SK-N-SH treated with all-trans-retinoic acid at 6 μM for 48 hours (cell line): ENCODE data around the gene KLHL5.
A peak's percentile ranks its signal among the peaks of the same experiment; 100 is the strongest.

Experiments used
- ATAC-seq: fragments of 200-7000 bp; cut with Tn5 transposase; 3 replicates; pipeline ENCODE4 v1.9.1; 2020; ENCODE audit warnings: mild to moderate bottlenecking, moderate library complexity
- ARNTL ChIP-seq: fragments of 450-650 bp; formaldehyde crosslinking; IDR thresholded peaks from 2 replicates; pipeline ENCODE4 v1.5.0; 2020; ENCODE audit warnings: low read depth, mild to moderate bottlenecking, moderate library complexity, borderline replicate concordance
- BACH2 ChIP-seq: fragments of 250-450 bp; sonication (Bioruptor Pico); IDR thresholded peaks from 2 replicates; pipeline ENCODE4 v1.9.0; 2021; ENCODE audit warnings: mild to moderate bottlenecking, borderline replicate concordance
- CREB5 ChIP-seq: fragments of 250-450 bp; sonication (Bioruptor Pico); IDR thresholded peaks from 2 replicates; pipeline ENCODE4 v1.5.1; 2020; ENCODE audit warnings: low read depth, mild to moderate bottlenecking, moderate library complexity
- ESRRG ChIP-seq: fragments of 250-450 bp; sonication (Bioruptor Pico); IDR thresholded peaks from 2 replicates; pipeline ENCODE4 v1.6.1; 2021; ENCODE audit warnings: mild to moderate bottlenecking
- GLIS3 ChIP-seq: fragments of 250-450 bp; sonication (Bioruptor Pico); IDR thresholded peaks from 2 replicates; pipeline ENCODE4 v1.5.0; 2020; ENCODE audit warnings: mild to moderate bottlenecking, moderate library complexity
- ISL1 ChIP-seq: fragments of 250-450 bp; sonication (Bioruptor Pico); IDR thresholded peaks from 2 replicates; pipeline ENCODE4 v2.1.2; 2022; ENCODE audit warnings: mild to moderate bottlenecking, moderate library complexity
- OSR1 ChIP-seq: fragments of 250-450 bp; sonication (Bioruptor Pico); IDR thresholded peaks from 2 replicates; pipeline ENCODE4 v1.8.0; 2022; ENCODE audit warnings: moderate library complexity, mild to moderate bottlenecking, inconsistent platforms
- POU6F1 ChIP-seq: fragments of 250-450 bp; sonication (Bioruptor Pico); IDR thresholded peaks from 2 replicates; pipeline ENCODE4 v1.8.0; 2021; ENCODE audit warnings: low read depth, mild to moderate bottlenecking, moderate library complexity, borderline replicate concordance
- RARB ChIP-seq: fragments of 250-450 bp; sonication (Bioruptor Pico); IDR thresholded peaks from 2 replicates; pipeline ENCODE4 v1.8.0; 2021; ENCODE audit warnings: mild to moderate bottlenecking, moderate library complexity
- SNAI2 ChIP-seq: fragments of 250-450 bp; sonication (Bioruptor Pico); IDR thresholded peaks from 2 replicates; pipeline ENCODE4 v1.5.0; 2020; ENCODE audit warnings: mild to moderate bottlenecking, moderate library complexity
- TCF4 ChIP-seq: fragments of 250-450 bp; sonication (Bioruptor Pico); IDR thresholded peaks from 2 replicates; pipeline ENCODE4 v1.8.0; 2021; ENCODE audit warnings: mild to moderate bottlenecking, moderate library complexity, borderline replicate concordance
- TSHZ2 ChIP-seq: fragments of 250-450 bp; sonication (Bioruptor Pico); IDR thresholded peaks from 2 replicates; pipeline ENCODE4 v1.5.0; 2020; ENCODE audit warnings: mild to moderate bottlenecking, moderate library complexity
- ZC3H10 ChIP-seq: fragments of 250-450 bp; sonication (Bioruptor Pico); IDR thresholded peaks from 2 replicates; pipeline ENCODE4 v1.5.1; 2021; ENCODE audit warnings: mild to moderate bottlenecking, moderate library complexity
- ZFP3 ChIP-seq: fragments of 250-450 bp; sonication (Bioruptor Pico); IDR thresholded peaks from 2 replicates; pipeline ENCODE4 v1.5.0; 2020; ENCODE audit warnings: mild to moderate bottlenecking, moderate library complexity
- ZFP30 ChIP-seq: fragments of 450-650 bp; formaldehyde crosslinking; IDR thresholded peaks from 2 replicates; pipeline ENCODE4 v1.5.0; 2022; ENCODE audit warnings: mild to moderate bottlenecking, moderate library complexity
- ZNF565 ChIP-seq: fragments of 450-650 bp; formaldehyde crosslinking; conservative IDR thresholded peaks from 2 replicates; pipeline ENCODE4 v1.5.0; 2020; ENCODE audit warnings: low read depth, mild to moderate bottlenecking, moderate library complexity
- ZNF70 ChIP-seq: fragments of 450-650 bp; formaldehyde crosslinking; IDR thresholded peaks from 2 replicates; pipeline ENCODE4 v1.5.0; 2020; ENCODE audit warnings: mild to moderate bottlenecking, moderate library complexity
- ZNF8 ChIP-seq: fragments of 450-650 bp; formaldehyde crosslinking; IDR thresholded peaks from 2 replicates; pipeline ENCODE4 v1.5.0; 2020; ENCODE audit warnings: mild to moderate bottlenecking, moderate library complexity

KLHL5 gene, protein sequence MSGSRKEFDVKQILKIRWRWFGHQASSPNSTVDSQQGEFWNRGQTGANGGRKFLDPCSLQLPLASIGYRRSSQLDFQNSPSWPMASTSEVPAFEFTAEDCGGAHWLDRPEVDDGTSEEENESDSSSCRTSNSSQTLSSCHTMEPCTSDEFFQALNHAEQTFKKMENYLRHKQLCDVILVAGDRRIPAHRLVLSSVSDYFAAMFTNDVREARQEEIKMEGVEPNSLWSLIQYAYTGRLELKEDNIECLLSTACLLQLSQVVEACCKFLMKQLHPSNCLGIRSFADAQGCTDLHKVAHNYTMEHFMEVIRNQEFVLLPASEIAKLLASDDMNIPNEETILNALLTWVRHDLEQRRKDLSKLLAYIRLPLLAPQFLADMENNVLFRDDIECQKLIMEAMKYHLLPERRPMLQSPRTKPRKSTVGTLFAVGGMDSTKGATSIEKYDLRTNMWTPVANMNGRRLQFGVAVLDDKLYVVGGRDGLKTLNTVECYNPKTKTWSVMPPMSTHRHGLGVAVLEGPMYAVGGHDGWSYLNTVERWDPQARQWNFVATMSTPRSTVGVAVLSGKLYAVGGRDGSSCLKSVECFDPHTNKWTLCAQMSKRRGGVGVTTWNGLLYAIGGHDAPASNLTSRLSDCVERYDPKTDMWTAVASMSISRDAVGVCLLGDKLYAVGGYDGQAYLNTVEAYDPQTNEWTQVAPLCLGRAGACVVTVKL

GRCh38 chr4:39062094-39062769 is at the start of gene KLHL5:
KLHL5 (plus strand) TSS chr4:39062232; CDS start chr4:39062653, 421 bp downstream.
- TF ChIP-seq ARNTL (CRISPR knock-in tag) (no peak), TSHZ2 (peak; percentile 70), TCF4 (CRISPR knock-in tag) (peak; percentile 73; the same call in 1 of the 2 replicates), ZFP3 (CRISPR knock-in tag) (no peak)
- peak; percentile 98 for ATAC-seq

DNA sequence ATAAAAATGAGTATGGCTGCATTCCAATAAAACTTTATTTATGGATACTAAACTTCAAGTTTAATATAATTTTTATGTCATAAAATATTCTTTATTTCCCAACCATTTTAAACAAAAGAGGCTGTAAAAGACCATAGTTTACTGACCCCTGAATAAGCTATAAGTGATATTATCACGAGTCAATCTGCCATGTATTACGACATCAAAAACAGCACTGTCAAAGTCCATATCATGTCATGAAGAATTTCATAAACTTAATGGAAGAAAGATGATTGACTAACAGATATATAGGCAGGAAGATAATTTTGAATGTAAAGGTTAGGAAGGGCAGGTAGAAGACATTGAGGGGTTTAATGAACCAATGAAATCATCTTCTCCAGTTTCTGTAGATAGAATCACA is 48.0 kb upstream of the KLHL5 start:
- TF ChIP-seq ZFP3 (CRISPR knock-in tag) (no peak), TSHZ2 (no peak), ESRRG (CRISPR knock-in tag) (no peak), ARNTL (CRISPR knock-in tag) (no peak), ZNF565 (CRISPR knock-in tag) (no peak), POU6F1 (CRISPR knock-in tag) (no peak), ZNF8 (CRISPR knock-in tag) (no peak)
- no peak for ATAC-seq

DNA sequence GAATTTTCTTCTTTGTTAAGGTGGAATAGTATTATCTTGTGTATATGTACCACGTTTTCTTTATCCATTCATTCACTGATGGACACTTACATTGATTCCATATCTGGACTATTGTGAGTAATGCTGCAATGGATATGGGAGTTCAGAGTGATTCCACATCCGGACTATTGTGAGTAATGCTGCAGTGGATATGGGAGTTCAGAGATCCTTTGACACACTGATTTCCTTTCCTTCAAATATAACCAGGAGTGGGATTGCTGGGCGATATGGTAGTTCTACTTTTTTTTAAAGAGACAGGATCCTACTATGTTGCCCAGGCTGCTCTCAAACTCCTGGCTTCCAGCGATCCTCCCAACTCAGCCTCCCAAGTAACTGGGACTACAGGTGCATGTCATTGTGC is 41.9 kb upstream of the KLHL5 start:
- no peak for ATAC-seq
- no peak for TF ChIP-seq ZFP30

DNA sequence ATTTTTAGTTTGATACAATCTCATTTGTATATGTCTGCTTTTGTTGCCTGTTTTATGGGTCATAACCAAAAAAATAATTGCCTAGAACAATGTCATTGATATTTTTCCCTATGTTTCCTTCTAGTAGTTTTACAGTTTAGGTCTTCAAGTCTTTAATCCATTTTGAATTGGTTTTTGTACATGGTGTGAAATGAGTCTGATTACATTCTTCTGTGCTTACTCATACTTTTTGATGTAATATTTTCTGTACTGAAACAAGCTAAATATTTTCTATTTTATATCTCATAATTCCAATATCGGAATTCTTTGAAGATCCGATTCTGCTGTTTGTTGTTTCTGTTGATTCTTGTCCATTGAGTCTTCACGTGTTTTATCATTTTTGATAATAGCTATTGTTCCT is 40.4 kb upstream of the KLHL5 start:
- TF ChIP-seq ZC3H10 (CRISPR knock-in tag) (no peak), ISL1 (CRISPR knock-in tag) (no peak), SNAI2 (no peak)
- TF ChIP-seq, all 23 proteins: peak for 0
- ATAC-seq: no peak

DNA sequence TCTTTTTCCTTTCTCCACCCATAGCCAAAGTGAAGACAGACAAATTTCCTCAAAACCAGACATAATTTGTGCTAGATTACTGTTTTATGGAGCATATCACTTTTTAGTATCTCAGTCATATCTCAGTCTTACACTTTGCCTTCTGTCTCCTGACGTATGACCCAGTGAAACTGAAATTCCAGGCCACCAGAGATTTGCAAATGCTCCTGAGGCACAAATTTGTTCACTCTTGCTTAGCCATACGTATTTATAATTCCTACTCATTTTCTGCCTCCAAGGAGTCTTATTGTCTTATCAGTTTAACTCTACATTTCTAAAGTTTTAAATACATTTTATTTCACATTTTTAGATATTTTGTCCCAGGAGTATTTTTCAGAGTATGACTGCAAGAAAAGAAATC is 39.8 kb upstream of the KLHL5 start:
- ATAC-seq: no peak
- no peak for TF ChIP-seq RARB (CRISPR knock-in tag)
- no peak for TF ChIP-seq ZFP3 (CRISPR knock-in tag)
- TF ChIP-seq ZFP30: no peak
- no peak for TF ChIP-seq OSR1
- no peak for TF ChIP-seq CREB5 (CRISPR knock-in tag)
- TF ChIP-seq BACH2: no peak
- no peak for TF ChIP-seq ISL1 (CRISPR knock-in tag)
- no peak for TF ChIP-seq GLIS3 (CRISPR knock-in tag)
- TF ChIP-seq ZNF70 (CRISPR knock-in tag): no peak
- no peak for TF ChIP-seq SNAI2
- no peak for TF ChIP-seq TSHZ2
- TF ChIP-seq ZNF565 (CRISPR knock-in tag): no peak
